GM12891 (cell line): ENCODE data around the gene PLIN1.
A peak's percentile ranks its signal among the peaks of the same experiment; 100 is the strongest.
"Not testable (repeated sequence)": the region's sequence is repeated elsewhere in the genome, so short reads cannot be mapped to it uniquely, and the experiment has no call there.

ENCODE experiments used
- DNase-seq: peaks from one replicate; pipeline ENCODE4 v3.0.0; 2011; ENCODE audit warnings: low spot score; ENCODE audit not compliant: insufficient read length
- FAIRE-seq: peaks from 2 replicates; lab custom pipeline; 2011; peaks lifted over from hg19 to GRCh38; lab: Jason Lieb, UNC
- PAX5 ChIP-seq: IDR thresholded peaks from 2 replicates; pipeline ENCODE4 v1.6.1; 2011; ENCODE audit warnings: low read length, moderate library complexity, mild to moderate bottlenecking; ENCODE audit not compliant: insufficient read depth, severe bottlenecking
- POLR2A ChIP-seq: IDR thresholded peaks from 2 replicates; pipeline ENCODE4 v1.6.1; 2011; ENCODE audit warnings: low read depth, low read length, control low read depth
- POLR2AphosphoS5 ChIP-seq: IDR thresholded peaks from 2 replicates; pipeline ENCODE4 v1.6.1; 2011; ENCODE audit warnings: low read depth, low read length, control low read depth
- POU2F2 ChIP-seq: IDR thresholded peaks from 2 replicates; pipeline ENCODE4 v1.6.1; 2011; ENCODE audit warnings: low read depth, mild to moderate bottlenecking, control low read depth, low read length, moderate library complexity
- SPI1 ChIP-seq: IDR thresholded peaks from 2 replicates; pipeline ENCODE4 v1.6.1; 2011; ENCODE audit warnings: low read depth, low read length, control low read depth
- TAF1 ChIP-seq: IDR thresholded peaks from 2 replicates; pipeline ENCODE4 v1.6.1; 2011; ENCODE audit warnings: low read depth, low read length, control low read depth

PLIN1 gene

GRCh38 chr15:89690276-89691218, 11.4 kb upstream of the PLIN1 start, which contains the start of the genes PEX11A and WDR93:
PEX11A (minus strand) TSS chr15:89690754; CDS start chr15:89690632, 122 bp downstream.
WDR93 (plus strand) TSS chr15:89690811; CDS start chr15:89701747, 10,936 bp downstream.
- TF ChIP-seq PAX5 = no peak
- no peak for TF ChIP-seq POLR2A
- TF ChIP-seq POLR2AphosphoS5 = no peak
- TF ChIP-seq POU2F2 = no peak
- TF ChIP-seq SPI1 = no peak
- TF ChIP-seq TAF1 = no peak
- DNase-seq (peak; percentile 76), FAIRE-seq (peak; percentile 94)

- FAIRE-seq, DNase-seq: not testable (repeated sequence)
Observed at GRCh38 chr15:89689930-89690275, 10.7 kb upstream of the PLIN1 start.

GRCh38 chr15:89686522-89686921, 7.4 kb upstream of the PLIN1 start:
- no peak for FAIRE-seq

DNA sequence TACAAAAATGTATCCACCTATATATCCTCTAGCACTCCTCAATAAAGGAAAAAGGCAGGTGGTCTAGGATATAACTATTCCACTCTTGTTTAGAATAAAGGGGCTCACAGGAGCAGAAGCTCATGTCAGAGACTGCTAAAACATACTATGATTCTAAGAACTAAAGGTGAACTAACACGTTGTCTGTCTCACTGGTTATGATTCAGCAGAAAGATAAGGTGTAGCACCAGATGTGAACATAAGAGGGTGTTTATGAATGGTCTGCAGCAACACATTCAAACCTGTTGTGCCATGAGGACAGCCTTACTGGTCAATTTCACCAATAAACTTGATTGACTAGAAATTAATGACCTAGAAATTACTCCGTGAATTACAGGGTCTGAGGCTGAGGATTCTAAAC, 6.8 kb upstream of the PLIN1 start:
- DNase-seq (no peak), FAIRE-seq (no peak)
- TF ChIP-seq POLR2AphosphoS5 = no peak
- TF ChIP-seq PAX5 = no peak
- no peak for TF ChIP-seq POLR2A
- TF ChIP-seq SPI1 = no peak
- TF ChIP-seq TAF1 = no peak
- no peak for TF ChIP-seq POU2F2

More at GRCh38 chr15:89686522-89686921, 7.4 kb upstream of the PLIN1 start:
- DNase-seq = no peak
- TF ChIP-seq POLR2AphosphoS5 (no peak), POU2F2 (no peak), SPI1 (no peak), POLR2A (no peak)

- DNase-seq (no peak), FAIRE-seq (no peak)
- TF ChIP-seq SPI1 (no peak), POU2F2 (no peak), PAX5 (no peak), POLR2A (no peak), TAF1 (no peak), POLR2AphosphoS5 (no peak)
Observed at GRCh38 chr15:89681146-89681545, 2.0 kb upstream of the PLIN1 start.

DNA sequence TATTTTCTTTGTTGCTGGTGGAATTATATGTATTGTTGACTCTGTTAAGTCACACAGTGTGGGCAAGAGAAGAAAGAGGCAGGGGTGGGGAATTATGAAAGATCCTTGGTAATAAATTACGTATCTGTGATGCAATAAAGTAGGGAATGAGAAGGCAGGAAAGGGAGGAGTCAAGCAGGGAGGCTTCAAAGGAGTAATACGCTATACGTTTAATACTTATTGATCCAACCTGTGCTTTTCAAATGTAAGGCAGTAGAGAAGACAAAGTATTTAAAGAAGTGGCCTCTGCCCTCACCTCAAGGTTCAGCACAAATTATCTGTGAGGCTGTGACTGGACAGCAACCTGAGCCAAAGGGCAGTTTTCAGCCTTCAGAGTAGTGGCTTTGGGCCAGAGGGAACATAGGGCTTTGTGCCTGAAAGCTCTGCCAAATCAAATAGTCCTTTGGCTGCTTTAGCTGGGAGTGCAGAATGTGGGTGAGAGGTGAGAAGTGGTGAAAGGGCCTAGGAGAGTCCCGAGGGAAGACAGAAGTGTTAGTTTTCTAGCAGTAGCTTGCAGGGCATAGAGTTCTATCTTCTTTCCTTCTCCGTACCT, 1.2 kb upstream of the PLIN1 start:
- TF ChIP-seq SPI1 = no peak
- TF ChIP-seq PAX5 = no peak
- TF ChIP-seq POLR2AphosphoS5 = no peak
- TF ChIP-seq POU2F2 = no peak
- TF ChIP-seq TAF1 = no peak
- TF ChIP-seq POLR2A = no peak
- no peak for DNase-seq
- no peak for FAIRE-seq

DNA sequence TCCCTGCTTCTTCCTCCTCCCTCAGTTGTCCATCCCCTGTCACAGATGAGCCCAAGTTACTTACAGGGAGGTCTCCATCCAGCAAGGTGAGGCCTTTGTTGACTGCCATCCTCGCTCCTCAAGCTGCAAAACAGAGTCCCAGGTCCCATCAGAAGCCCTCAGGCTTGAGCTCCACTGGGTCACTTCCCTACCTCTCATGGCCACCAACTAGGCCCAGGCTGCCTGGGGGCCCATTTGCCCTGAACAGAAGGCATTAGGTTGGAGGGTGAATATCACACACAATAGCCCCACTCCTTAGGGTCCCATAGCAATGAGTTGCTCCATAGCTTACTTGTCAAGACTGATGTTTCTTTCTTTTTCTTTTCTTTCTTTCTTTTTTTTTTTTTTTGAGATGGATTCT, 1.8 kb downstream of the PLIN1 start:
- TF ChIP-seq POLR2A (no peak), SPI1 (no peak), PAX5 (no peak), POLR2AphosphoS5 (no peak), TAF1 (no peak), POU2F2 (no peak)
- no peak for FAIRE-seq
- DNase-seq = no peak

GRCh38 chr15:89675606-89676005, 3.6 kb downstream of the PLIN1 start:
- FAIRE-seq = no peak
- TF ChIP-seq POLR2AphosphoS5 (no peak), SPI1 (peak; percentile 50)
- no peak for DNase-seq

DNA sequence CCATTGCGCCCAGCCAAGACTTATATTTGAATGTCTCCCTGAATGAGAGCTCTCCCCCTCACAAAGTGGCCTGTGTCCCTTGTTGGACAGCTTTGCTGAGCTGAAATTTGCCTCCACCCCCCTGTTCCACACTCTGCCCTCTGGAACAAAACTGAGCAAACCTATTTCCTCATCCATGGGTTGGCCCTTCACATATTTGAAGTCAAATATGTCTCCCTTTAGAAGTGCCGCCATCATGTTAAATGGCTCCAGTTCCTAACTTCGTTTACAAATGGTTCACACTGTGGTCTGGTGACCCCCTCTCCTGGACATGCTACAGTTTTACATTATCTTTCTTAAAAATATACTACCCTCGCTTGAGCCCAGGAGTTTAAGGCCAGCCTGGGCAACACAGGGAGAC, 4.6 kb downstream of the PLIN1 start:
- DNase-seq = no peak
- FAIRE-seq = no peak
- TF ChIP-seq PAX5 (no peak), SPI1 (no peak), POLR2A (no peak), POLR2AphosphoS5 (no peak), TAF1 (no peak), POU2F2 (no peak)

- no peak for TF ChIP-seq POLR2AphosphoS5
- no peak for TF ChIP-seq PAX5
- no peak for TF ChIP-seq SPI1
- DNase-seq = no peak
- no peak for FAIRE-seq
Observed at GRCh38 chr15:89673165-89673512, 6.0 kb downstream of the PLIN1 start.
